GM13976 (cell line): ENCODE data around the gene SPECC1L.

Source experiments
- DNase-seq: peaks from one replicate; pipeline ENCODE4 v3.0.0; 2012; ENCODE audit warnings: low spot score
- in situ Hi-C: fragments of 300-500 bp; cut with MboI; formaldehyde crosslinking; loops from one replicate; pipeline ENCODE4 v1.12.0; 2022; ENCODE audit warnings: low sequenced_read_pairs, mixed read lengths, inconsistent platforms; ENCODE audit not compliant: unreplicated experiment
- TF ChIP-seq, protein P1 (sequence below): IDR thresholded peaks from 2 replicates; pipeline ENCODE4 v1.5.1; 2012; ENCODE audit warnings: borderline replicate concordance, mild to moderate bottlenecking; ENCODE audit not compliant: insufficient read depth; ENCODE audit errors: extremely low read depth, missing control alignments, control extremely low read depth

SPECC1L gene

DNA sequence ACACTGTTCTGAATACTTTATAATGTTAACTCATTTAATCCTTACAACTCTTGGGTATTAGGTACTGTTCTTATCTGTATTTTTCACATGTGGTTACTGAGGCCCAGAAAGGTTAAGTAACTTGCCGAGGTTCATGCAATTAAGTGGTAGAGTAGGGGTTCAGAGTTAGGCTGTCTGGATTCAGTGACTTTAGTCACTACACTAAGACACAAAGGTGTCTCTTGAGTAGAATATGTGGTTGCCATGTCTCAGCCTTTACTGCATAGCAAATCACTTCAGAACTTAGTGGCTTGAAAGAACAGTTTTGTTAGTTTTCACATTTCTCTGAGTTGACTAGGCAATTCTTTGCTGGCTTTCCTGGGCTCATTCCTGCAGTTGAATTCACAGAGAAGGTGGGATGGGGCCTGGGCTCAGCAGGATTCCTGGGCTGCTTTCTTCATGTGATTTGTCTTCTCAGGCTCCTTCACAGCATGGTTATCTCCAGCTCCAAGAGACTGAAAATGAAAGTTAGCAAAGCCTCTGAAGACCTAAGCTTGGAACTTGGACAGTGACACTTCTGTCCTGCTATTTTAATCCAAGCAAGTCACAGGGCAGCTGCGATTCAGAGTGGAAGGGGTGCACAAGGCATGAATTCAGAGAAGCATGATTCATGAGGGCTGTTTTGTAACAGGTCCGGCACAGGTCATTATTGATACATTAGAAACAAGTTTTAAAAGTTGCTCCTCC, 68.3 kb downstream of the SPECC1L start:
- in situ Hi-C loops: no loop called here
- TF ChIP-seq, protein P1, sequence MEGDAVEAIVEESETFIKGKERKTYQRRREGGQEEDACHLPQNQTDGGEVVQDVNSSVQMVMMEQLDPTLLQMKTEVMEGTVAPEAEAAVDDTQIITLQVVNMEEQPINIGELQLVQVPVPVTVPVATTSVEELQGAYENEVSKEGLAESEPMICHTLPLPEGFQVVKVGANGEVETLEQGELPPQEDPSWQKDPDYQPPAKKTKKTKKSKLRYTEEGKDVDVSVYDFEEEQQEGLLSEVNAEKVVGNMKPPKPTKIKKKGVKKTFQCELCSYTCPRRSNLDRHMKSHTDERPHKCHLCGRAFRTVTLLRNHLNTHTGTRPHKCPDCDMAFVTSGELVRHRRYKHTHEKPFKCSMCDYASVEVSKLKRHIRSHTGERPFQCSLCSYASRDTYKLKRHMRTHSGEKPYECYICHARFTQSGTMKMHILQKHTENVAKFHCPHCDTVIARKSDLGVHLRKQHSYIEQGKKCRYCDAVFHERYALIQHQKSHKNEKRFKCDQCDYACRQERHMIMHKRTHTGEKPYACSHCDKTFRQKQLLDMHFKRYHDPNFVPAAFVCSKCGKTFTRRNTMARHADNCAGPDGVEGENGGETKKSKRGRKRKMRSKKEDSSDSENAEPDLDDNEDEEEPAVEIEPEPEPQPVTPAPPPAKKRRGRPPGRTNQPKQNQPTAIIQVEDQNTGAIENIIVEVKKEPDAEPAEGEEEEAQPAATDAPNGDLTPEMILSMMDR: no peak
- no peak for DNase-seq

DNA sequence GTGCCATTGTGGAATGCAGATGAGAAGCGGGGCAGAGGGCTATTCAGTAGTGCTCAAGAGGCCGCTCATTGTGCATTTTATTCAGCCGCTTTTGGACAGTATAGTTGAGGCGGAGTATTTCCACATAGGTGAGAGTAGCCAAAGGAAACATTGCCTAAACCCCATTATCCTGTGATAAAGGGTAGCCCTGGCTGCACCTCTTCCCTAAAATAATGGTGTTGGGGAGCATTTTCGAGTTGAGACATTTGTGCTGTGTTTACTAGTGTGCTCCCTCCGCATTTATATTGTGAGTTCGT, 68.8 kb downstream of the SPECC1L start:
- TF ChIP-seq, protein P1: no peak
- in situ Hi-C loops: no loop called here

DNA sequence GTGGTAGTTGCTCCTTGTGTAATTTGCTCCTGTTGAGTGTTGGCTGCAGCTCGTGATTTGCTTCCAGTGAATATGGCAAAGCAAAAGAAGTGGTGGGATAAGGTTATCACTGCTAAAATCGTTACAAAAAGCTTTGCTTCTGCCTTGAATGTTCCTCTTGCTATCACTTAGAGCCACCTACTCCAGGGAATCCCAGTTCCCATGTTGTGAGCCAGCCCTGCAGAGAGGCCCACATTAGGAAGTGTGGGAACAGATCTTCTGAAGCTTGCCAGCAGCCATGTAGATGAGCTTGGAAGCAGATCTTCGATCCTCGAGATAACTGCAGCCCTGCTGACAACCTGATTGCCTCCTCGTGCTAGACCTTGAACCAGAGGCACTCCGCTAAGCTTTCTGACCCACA, 71.0 kb downstream of the SPECC1L start:
- no peak for DNase-seq

More for the DNA sequence above, 68.8 kb downstream of the SPECC1L start:
- no peak for DNase-seq

DNA sequence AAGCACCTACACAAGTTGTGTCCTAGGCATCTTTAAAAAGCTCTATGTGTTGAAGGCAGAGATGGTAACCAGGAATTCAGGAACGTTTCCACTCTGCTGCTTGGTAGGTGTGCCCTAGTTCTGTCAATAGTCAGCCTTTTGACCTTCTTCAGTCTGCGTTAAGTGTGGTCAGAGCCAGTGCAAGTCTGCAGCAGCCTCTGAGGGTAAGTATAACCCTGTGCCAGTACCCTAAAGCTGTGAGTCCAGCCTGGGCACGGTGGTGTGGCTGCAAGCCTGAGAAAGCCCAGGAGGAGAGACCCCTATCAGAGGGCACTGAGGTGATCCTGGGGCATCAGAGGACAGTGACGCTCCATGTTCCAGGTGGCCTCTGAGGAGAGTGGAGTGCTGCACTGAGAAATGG, 80.0 kb downstream of the SPECC1L start:
- in situ Hi-C loops: no loop called here
- no peak for DNase-seq
- TF ChIP-seq, protein P1: no peak

More for the DNA sequence above, 71.0 kb downstream of the SPECC1L start:
- TF ChIP-seq, protein P1: no peak
- in situ Hi-C loops: no loop called here

DNA sequence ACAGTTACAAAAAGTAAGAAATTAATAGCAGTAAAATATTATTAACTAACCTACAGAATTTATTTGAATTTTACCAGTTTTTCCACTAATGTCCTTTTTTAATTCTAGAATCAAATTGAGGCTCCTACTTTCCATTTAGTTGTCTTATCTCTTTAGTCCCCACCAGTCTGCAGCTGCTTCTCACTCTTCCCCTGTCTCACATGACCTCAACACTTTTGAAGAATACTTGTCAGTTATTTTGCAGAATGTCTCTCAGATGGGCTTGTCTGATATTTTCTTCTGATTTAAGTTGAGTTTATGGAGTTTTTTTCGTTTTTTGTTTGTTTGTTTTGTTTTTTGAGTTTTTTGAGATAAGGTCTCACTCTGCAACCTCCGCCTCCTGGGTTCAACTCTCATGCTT, 82.5 kb downstream of the SPECC1L start:
- in situ Hi-C loops: no loop called here
- TF ChIP-seq, protein P1: no peak
- no peak for DNase-seq

DNA sequence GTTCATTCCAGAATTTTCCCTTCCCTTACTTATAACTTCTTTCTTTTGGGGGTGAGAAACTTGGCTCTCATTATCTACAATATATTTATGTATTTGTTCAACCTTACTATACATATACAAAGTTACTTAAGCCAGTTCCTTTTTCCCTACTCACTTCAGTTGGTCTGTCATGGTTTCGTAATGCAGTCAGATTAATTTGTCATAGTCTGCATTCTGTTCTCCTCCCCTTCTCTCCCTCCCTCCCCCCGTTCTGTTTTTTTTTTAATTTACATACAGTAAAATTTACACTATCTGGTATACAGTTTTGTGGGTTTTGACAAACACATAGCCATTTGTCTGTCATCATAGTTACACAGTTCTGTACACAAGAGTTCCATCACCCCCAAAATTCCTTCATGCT, 84.9 kb downstream of the SPECC1L start:
- TF ChIP-seq, protein P1: no peak
- in situ Hi-C loops: no loop called here
- DNase-seq: no peak

DNA sequence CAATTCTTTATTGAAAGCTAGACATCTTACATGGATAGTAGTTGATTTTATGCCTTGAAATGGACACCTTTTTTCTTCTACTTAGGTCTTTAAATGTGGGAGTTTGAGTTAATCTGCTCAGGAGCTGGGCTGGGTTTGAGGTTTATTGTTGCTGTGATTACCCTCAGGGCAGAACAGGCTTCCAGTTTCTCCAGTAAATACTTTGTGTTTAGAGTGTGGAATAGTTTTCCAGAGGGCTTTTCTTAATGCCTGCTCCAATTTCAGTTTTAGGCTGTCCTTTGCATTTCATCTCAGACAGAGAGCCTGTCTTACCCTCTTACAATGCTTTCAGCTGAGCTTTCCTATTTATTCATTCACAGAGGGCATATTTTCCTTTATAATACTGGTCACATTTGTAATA, 86.9 kb downstream of the SPECC1L start:
- TF ChIP-seq, protein P1: no peak
- no peak for DNase-seq
- in situ Hi-C loops: no loop called here
